Transverse colon (tissue), 4 donors: ENCODE measurements around the gene PIGU. TPM values are rescaled to one million over a fixed set of nuclear protein-coding genes. Genes with fewer than 3 reads are reported as not detected.
A peak's percentile ranks its signal among the peaks of the same experiment; 100 is the strongest.

Source experiments
- DNase-seq: peaks from one replicate; pipeline ENCODE4 v3.0.0-alpha.2; 2019
- H3K27ac ChIP-seq, 4 donors: fragments of 200-600 bp; sonication (generic); 2 replicates each; pipeline ENCODE4 v1.5.1; 2016 to 2018; ENCODE audit warnings: inconsistent platforms in 4 of 4
- H3K27me3 ChIP-seq: fragments of 200-600 bp; sonication (generic); 2 replicates; pipeline ENCODE4 v1.5.1; 2017; ENCODE audit warnings: inconsistent platforms
- H3K36me3 ChIP-seq, 4 donors: fragments of 200-600 bp; sonication (generic); 2 replicates each; pipeline ENCODE4 v1.5.1; 2017 to 2019; ENCODE audit warnings: inconsistent platforms in 4 of 4
- H3K4me1 ChIP-seq, 4 donors: fragments of 200-600 bp; sonication (generic); 2 replicates each; pipeline ENCODE4 v1.5.1; 2017 to 2020; ENCODE audit warnings: inconsistent platforms in 4 of 4
- H3K4me3 ChIP-seq, 4 donors: fragments of 200-600 bp; sonication (generic); 1 replicate in 1 of 4; 2 replicates in 3 of 4; pipeline versions ENCODE4 v1.5.1 to v1.6.1; 2017 to 2019; ENCODE audit warnings: inconsistent platforms in 4 of 4
- H3K9me3 ChIP-seq, 2 donors: fragments of 200-600 bp; sonication (generic); 2 replicates each; pipeline ENCODE4 v1.5.1; 2017 to 2019; ENCODE audit warnings: inconsistent platforms in 2 of 2
- EP300 ChIP-seq: sonication (generic); formaldehyde crosslinking; IDR thresholded peaks from one replicate; pipeline ENCODE4 v1.6.1; 2017; ENCODE audit warnings: antibody characterized with exemption, low read depth
- POLR2A ChIP-seq: fragments of 450-650 bp; IDR thresholded peaks from one replicate; pipeline ENCODE4 v1.6.1; 2016; ENCODE audit warnings: antibody characterized with exemption, mild to moderate bottlenecking, moderate library complexity
- POLR2AphosphoS5 ChIP-seq, 3 donors: sonication (generic); formaldehyde crosslinking; IDR thresholded peaks; one replicate each; pipeline ENCODE4 v1.6.1; 2016; ENCODE audit warnings: antibody characterized with exemption in 3 of 3
- WGBS, 2 donors: methylation state at CpG; one replicate each; pipeline ENCODE4 v1.1.5; 2018; ENCODE audit warnings: low coverage in 1 of 2; 5-methylcytosine and 5-hydroxymethylcytosine counted together
- in situ Hi-C, 4 donors: fragments of 200-750 bp; cut with MboI; loops; one replicate each; pipeline versions ENCODE4 v1.15.0 to v1.15.1; 2017; ENCODE audit warnings: low sequenced_read_pairs in 3 of 4, low pct_ligation_motif_present in 1 of 4, low pct_unique_long_range_greater_than_20kb in 1 of 4
- intact Hi-C: fragments of 100-400 bp; cut with DNase I; formaldehyde crosslinking; loops from one replicate; pipeline ENCODE4 v1.15.1; 2023; ENCODE audit warnings: low total_unique reads
- total RNA-seq, 4 donors: library from RNA; depleted of rRNA; stranded (reverse); fragments of >200 nt; gene quantifications; one replicate each; pipeline ENCODE4 v1.1.0, GENCODE V29; 2016
- TF ChIP-seq, protein P1 (sequence below), 5 experiments: fragments of 200-600 bp in 3 of 5; fragments of 450-650 bp in 2 of 5; sonication (generic) in 3 of 5; IDR thresholded peaks; 1 replicate in 2 of 5; 2 replicates in 3 of 5; pipeline ENCODE4 v1.5.1; 2016 to 2017; ENCODE audit warnings: antibody characterized with exemption in 5 of 5, inconsistent platforms in 3 of 5, mild to moderate bottlenecking in 2 of 5, moderate library complexity in 1 of 5

The PIGU gene
- total RNA-seq, 4 donors from 2014 or later: 4.1 to 28.7 (median 16.8) TPM

DNA sequence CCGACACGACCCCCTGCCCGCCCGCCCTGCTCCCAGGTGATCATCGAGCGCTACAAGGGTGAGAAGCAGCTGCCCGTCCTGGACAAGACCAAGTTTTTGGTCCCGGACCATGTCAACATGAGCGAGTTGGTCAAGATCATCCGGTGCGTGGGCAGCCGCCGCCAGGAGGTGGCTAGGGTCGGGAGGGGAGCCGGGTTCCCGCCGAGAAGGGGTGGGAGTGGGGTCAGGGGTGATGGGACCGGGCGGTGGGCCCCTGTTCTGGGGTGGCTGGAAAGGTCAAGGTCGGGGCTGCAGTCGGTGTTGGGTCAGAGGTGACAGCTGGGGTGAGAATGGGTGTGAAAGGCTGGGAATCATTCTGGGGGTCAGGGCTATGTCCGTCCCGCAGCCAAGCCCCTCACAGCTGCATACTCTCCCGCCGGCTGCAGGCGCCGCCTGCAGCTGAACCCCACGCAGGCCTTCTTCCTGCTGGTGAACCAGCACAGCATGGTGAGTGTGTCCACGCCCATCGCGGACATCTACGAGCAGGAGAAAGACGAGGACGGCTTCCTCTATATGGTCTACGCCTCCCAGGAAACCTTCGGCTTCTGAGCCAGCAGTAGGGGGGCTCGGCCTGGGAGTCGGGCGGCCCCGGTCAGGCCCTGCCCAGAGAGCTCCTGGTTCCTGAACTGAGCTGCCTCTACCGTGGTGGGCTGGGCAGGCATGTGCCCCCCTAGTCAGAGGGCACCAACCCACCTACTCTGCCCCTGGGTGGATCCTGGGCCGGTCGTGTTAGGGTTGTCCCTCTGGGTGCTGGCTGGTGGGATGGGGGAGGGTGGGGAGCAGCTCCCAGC, 117.4 kb downstream of the PIGU start:
- TF ChIP-seq EP300: no peak
- TF ChIP-seq, protein P1, sequence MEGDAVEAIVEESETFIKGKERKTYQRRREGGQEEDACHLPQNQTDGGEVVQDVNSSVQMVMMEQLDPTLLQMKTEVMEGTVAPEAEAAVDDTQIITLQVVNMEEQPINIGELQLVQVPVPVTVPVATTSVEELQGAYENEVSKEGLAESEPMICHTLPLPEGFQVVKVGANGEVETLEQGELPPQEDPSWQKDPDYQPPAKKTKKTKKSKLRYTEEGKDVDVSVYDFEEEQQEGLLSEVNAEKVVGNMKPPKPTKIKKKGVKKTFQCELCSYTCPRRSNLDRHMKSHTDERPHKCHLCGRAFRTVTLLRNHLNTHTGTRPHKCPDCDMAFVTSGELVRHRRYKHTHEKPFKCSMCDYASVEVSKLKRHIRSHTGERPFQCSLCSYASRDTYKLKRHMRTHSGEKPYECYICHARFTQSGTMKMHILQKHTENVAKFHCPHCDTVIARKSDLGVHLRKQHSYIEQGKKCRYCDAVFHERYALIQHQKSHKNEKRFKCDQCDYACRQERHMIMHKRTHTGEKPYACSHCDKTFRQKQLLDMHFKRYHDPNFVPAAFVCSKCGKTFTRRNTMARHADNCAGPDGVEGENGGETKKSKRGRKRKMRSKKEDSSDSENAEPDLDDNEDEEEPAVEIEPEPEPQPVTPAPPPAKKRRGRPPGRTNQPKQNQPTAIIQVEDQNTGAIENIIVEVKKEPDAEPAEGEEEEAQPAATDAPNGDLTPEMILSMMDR (IDR thresholded peaks at IDR 0.05): no peak
- TF ChIP-seq POLR2AphosphoS5 (IDR thresholded peaks at IDR 0.05): no peak
- no peak for TF ChIP-seq POLR2A
- intact Hi-C loops (no loop called here), in situ Hi-C loops (loop anchor here in 2 of 4 donors (25.0 kb wide), 1 partner anchor 153 kb away; the partner anchor contains the start of gene TP53INP2 (in 2 of the 2))
- H3K27ac ChIP-seq: peak overlapping the region; percentile 84 to 93 (median 90)
- no peaks in the 10 kb centered on the region for H3K9me3 ChIP-seq
- 58% methylated on average over 24 of the region's 43 CpGs; no CpG with 5 or more reads in 1 of the 2 donors for WGBS, 2 donors
- no peaks in the 10 kb centered on the region for H3K36me3 ChIP-seq
- peak overlapping the region; percentile 44 to 78 (median 60) for H3K4me3 ChIP-seq
- no peaks in the 10 kb centered on the region for H3K27me3 ChIP-seq
- DNase-seq: no peak
- H3K4me1 ChIP-seq: peaks cover 0 to 15% (median 9%) of the 10 kb centered on the region in 4 donors

DNA sequence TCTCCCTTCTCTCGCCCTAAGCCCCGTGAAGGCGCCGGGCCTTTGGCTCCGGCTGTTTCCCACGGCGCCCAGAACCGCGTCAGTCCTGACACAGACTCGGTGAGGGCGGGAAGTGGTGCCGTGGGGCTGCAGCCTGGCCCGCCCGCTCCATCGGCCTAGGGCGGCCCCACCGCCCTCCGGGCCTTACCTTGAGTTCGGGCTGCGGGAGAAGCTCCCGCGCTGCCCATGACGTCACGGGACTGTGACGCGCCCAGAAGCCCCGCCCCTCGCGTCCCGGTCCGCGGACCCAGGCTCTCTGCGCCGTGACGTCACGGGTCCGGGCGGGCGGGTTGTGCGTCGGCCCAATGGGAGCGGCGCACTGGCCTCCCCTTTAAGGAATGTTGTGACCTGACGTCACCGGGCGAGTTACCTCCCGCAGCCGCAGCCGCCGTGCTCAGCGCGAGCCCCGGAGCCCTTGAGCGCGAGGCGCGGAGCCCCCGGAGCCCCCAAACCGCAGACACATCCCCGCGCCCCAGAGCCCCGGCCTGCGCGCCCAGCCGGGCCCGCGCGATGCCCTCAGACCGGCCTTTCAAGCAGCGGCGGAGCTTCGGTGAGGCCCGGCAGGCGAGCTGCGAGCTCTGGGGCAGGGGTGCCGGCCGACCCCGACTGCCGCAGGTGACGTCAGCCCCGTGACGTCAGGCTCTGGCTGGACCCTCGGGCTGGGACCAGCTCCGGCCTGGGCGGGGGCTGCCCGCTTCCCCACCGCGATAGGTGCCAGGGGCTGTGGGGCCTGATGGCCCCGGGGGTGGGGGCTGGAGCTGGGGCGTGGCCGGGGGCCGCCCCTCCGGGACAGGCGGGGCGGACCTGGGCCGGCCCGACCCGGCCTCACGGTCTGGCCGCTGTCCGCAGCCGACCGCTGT, 118.3 kb downstream of the PIGU start, which contains the start of gene MAP1LC3A:
TSS of gene MAP1LC3A (plus strand) at position 399 of the 899 bp plus-strand sequence. CDS start at position 550, 151 bp downstream.
- Histone ChIP-seq H3K27ac (peak within 1 kb of the TSS; percentile 84 to 93 (median 90)), H3K9me3 (no peaks in the 10 kb centered on the region), H3K36me3 (no peaks in the 10 kb centered on the region), H3K27me3 (no peaks in the 10 kb centered on the region), H3K4me3 (peak within 1 kb of the TSS; percentile 44 to 78 (median 60)), H3K4me1 (peaks cover 4 to 15% (median 14%) of the 10 kb centered on the region in 4 donors)
- TF ChIP-seq, protein P1 (IDR thresholded peaks at IDR 0.05): no peak
- TF ChIP-seq EP300: no peak
- TF ChIP-seq POLR2AphosphoS5 (IDR thresholded peaks at IDR 0.05): peak; percentile 44 to 75 (median 71)
- peak; percentile 52 for TF ChIP-seq POLR2A
- intact Hi-C loops (no loop called here), in situ Hi-C loops (loop anchor here in 2 of 4 donors (25.0 kb wide), 1 partner anchor 154 kb away; the partner anchor contains the start of gene TP53INP2 (in 2 of the 2))
- DNase-seq: peak; percentile 96
- WGBS, 2 donors: 0 to 2% methylated on average over 2 to 60 of the region's 103 CpGs

DNA sequence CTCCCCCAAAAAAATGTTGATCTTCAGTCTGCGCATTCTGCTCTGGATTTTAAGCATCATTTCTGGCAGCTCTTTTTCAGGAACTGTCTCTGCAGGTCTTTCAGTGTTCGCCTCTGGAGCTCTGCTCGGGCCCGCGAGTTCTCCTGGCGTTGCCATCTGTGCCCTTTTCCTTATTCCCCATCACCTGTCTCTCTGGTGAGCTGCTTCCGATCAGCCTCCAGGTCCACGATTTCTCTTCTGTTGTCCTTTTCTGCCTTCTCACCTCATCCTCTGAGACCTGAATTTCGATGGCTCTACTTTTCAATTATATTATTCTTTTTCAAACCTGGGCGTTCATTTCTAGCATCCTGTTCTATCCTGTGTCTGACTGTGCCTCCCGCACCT, 119.0 kb downstream of the PIGU start:
- no peak for TF ChIP-seq POLR2A
- TF ChIP-seq, protein P1 (IDR thresholded peaks at IDR 0.05): no peak
- no peak for TF ChIP-seq POLR2AphosphoS5 (IDR thresholded peaks at IDR 0.05)
- no peak for TF ChIP-seq EP300
- Histone ChIP-seq H3K27ac (peak overlapping the region; percentile 84 to 93 (median 90)), H3K36me3 (no peaks in the 10 kb centered on the region), H3K4me1 (peaks cover 4 to 20% (median 16%) of the 10 kb centered on the region in 4 donors), H3K4me3 (peak overlapping the region; percentile 44 to 78 (median 60)), H3K27me3 (no peaks in the 10 kb centered on the region), H3K9me3 (no peaks in the 10 kb centered on the region)
- in situ Hi-C loops: loop anchor here in 2 of 4 donors (25.0 kb wide), 1 partner anchor 154 kb away; the partner anchor contains the start of gene TP53INP2 (in 2 of the 2)
- intact Hi-C loops: no loop called here
- DNase-seq: no peak
- WGBS, 2 donors: 20 to 32% methylated on average over 3 to 11 of the region's 11 CpGs
